GM12864 (cell line): ENCODE data around the gene ERICH2.

Source experiments
- DNase-seq: peaks from one replicate; pipeline ENCODE4 v3.0.0-alpha.2; 2011; ENCODE audit warnings: low read depth
- H3K4me3 ChIP-seq: 2 replicates; pipeline ENCODE4 v1.5.1; 2011; ENCODE audit warnings: mild to moderate bottlenecking, low read depth, low read length, control low read depth
- TF ChIP-seq, protein P1 (sequence below): IDR thresholded peaks from 2 replicates; pipeline ENCODE4 v1.5.1; 2011; ENCODE audit warnings: low read depth, mild to moderate bottlenecking, moderate library complexity, low read length, control low read depth, inconsistent platforms; ENCODE audit errors: missing control alignments

The ERICH2 gene

DNA sequence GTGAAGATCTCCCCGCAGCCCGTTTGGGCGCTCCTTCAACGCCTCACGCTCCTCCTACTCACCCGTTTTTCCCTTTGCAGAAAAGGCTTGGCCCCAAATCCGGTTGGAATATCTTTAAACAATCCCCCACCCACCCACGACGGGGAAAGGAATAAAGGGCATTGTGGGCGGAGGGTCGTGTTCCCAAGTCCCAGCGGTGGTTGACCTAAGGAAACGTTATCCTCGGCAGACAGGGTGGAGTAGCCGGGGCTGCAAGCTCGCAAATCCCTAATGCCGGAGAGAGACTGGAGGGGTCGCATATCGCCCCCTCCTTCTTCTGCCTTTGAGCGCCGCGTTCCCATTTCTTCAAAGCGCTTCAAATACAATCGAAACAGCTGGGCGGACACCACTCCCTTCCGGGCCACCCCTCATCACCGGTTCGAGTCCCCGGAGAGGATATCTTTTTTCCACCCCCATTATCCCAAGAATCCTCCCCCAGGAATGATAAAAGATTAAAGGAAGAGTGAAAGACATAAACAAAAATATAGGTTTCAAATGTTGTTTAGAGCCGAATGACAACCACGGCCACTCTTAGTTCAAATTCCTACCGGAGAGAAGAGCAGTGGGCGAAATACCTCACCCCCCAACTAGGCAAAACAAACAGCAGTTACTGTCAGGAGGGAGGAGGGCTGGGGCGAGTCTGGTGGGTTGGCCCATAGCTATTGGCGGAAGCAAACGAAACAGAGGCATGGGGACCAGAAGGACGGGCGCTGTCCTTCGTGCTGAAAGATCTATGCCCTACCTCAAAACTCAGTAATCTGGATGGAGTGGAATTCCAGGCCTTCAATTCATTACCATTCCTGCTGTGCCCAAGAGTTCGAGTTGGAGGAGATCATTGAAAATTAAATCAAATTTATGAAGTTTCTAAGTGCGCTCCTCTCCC lies 43.7 kb downstream of the ERICH2 start:
- TF ChIP-seq, protein P1, sequence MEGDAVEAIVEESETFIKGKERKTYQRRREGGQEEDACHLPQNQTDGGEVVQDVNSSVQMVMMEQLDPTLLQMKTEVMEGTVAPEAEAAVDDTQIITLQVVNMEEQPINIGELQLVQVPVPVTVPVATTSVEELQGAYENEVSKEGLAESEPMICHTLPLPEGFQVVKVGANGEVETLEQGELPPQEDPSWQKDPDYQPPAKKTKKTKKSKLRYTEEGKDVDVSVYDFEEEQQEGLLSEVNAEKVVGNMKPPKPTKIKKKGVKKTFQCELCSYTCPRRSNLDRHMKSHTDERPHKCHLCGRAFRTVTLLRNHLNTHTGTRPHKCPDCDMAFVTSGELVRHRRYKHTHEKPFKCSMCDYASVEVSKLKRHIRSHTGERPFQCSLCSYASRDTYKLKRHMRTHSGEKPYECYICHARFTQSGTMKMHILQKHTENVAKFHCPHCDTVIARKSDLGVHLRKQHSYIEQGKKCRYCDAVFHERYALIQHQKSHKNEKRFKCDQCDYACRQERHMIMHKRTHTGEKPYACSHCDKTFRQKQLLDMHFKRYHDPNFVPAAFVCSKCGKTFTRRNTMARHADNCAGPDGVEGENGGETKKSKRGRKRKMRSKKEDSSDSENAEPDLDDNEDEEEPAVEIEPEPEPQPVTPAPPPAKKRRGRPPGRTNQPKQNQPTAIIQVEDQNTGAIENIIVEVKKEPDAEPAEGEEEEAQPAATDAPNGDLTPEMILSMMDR, result no peak
- no peak overlapping the region for H3K4me3 ChIP-seq
- no peak for DNase-seq

DNA sequence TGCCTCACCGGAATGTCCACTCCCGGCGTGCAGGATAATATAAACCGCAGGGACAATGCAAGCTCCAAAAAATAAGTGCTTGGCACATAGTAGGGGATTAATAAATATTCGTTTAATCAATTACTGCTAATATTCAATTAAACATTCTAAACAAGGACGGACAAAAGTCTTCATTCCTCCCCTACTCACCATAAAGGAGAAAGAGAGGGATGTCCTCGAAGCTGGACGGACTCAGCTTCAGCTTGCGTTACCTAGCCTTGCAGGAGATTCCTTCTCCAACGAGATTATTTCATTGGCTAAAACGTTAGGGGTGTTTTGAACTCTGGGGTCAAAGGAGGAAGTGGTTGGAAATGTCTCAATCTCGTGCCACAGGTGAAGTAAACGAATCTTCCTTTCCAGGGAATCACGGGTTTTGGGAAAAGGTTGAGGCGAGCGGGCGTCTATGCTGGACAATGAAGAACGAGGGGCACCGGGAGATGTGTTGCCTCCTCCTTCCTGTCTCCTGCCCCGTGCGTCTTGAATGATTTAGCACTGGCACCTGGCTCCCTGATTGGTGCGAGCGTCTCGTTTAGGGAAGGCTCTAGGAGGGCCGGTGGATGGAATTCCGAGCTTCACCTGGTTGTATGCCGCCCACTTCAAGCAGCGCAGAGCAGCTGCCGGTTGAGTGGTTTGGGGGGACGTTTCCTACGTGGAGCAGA lies 44.5 kb downstream of the ERICH2 start:
- TF ChIP-seq, protein P1, result no peak
- no peak overlapping the region for H3K4me3 ChIP-seq
- DNase-seq, result no peak

DNA sequence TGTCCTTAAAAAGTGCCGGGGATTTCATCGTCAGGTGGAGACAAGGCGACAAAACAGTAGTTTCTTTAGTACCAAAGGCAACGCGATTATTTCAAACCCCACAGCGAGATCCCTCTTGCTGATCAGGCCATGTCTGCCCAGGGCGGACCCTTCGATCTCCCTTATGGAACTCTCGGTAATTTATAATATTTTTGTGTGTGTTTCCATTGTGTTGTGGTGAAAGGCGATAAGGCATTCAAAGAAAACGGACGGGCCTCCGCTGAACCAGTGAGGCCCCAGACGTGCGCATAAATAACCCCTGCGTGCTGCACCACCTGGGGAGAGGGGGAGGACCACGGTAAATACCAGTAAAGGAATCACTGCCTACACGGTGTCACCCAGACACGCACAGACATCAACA lies 45.1 kb downstream of the ERICH2 start:
- TF ChIP-seq, protein P1, result no peak
- DNase-seq, result no peak
- H3K4me3 ChIP-seq, result no peak overlapping the region

DNA sequence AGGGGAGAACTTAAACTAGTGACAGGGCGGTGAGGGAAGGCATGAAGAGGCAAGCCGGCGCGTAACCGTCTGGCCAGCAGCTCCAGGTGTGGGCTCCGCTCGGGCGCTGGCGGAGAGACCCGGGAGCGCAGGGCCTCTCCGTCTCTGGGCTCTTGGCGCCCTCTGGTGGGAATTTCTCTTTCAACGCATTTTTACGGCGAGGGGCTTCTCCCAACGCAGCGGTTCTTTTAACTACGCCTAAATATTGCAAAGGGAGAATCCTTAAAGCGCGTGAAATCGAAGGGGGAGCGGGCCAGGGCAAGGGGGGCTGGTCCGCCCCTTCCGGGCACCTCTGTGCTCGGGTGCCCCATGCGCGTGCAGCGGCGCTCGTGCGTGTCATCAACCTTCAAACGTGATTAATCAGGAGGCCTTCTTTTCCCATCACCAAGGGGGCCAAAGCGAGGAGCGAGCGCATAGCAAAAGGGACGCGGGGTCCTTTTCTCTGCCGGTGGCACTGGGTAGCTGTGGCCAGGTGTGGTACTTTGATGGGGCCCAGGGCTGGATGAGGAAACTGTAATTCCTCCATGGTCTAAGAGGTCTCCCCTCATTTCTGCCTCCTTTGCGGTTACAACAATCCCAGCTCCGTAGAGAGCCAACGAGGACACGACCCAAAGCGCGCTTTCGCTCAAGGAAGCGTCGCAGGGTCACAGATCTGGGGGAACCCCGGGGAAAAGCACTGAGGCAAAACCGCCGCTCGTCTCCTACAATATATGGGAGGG lies 45.7 kb downstream of the ERICH2 start:
- TF ChIP-seq, protein P1, result peak; percentile 76
- H3K4me3 ChIP-seq, result peak overlapping the region; percentile 6; the same call in 1 of the 2 replicates
- DNase-seq, result no peak

DNA sequence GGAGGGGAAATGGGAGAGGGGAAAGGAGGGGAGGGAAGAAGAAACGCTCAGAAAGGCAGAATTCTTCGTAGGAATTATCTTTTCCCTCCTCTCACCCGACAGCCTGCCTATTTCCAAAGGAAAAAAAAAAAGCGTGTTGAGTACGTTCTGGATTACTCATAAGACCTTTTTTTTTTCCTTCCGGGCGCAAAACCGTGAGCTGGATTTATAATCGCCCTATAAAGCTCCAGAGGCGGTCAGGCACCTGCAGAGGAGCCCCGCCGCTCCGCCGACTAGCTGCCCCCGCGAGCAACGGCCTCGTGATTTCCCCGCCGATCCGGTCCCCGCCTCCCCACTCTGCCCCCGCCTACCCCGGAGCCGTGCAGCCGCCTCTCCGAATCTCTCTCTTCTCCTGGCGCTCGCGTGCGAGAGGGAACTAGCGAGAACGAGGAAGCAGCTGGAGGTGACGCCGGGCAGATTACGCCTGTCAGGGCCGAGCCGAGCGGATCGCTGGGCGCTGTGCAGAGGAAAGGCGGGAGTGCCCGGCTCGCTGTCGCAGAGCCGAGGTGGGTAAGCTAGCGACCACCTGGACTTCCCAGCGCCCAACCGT lies 46.4 kb downstream of the ERICH2 start, which contains the start of gene GAD1:
Gene GAD1 (plus strand): TSS at position 384 of the 589 bp plus-strand sequence. CDS start 1,705 bp downstream, outside the sequence.
- peak within 1 kb of the TSS; percentile 23 for H3K4me3 ChIP-seq
- DNase-seq, result peak; percentile 22
- TF ChIP-seq, protein P1, result no peak
